GM21737 (cell line): ENCODE data around the gene LARGE1.
"Not testable (repeated sequence)": the region's sequence is repeated elsewhere in the genome, so short reads cannot be mapped to it uniquely, and the experiment has no call there.

Experiments
- ATAC-seq: cut with Tn5 transposase; IDR thresholded peaks from one replicate; pipeline ENCODE4 v1.9.1; 2021; ENCODE audit warnings: mild to moderate bottlenecking, moderate library complexity; ENCODE audit not compliant: unreplicated experiment

Gene LARGE1

DNA sequence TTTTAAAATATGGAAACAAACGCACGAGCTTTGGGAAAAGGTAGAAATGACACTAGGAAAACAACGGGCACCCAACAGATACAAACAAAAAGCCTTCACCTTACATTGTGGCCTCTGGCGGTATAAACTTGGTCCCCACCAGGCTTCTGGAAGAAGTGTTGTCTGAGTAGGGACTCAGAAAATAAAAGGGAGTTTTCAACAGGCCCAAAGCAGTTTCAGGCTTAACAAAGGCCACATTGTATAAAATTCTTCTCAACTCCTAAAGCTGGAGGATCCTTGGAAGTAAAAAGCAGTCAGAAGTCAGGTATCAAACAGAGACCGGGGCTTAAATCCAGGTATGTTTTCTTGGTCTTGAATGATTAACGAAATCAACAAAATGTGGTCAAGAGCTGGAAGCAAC is 61.0 kb downstream of the LARGE1 start:
- ATAC-seq = no peak

DNA sequence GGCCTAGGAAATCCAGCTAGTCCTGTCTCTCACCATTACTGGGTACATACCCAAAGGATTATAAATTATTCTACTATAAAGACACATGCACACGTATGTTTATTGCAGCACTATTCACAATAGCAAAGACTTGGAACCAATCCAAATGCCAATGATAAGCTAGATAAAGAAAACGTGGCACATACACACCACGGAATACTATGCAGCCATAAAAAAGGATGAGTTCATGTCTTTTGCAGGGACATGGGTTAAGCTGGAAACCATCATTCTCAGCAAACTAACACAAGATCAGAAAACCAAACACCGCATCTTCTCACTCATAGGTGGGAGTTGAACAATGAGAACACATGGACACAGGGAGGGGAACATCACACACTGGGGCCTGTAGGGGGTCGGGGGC is 61.6 kb downstream of the LARGE1 start:
- ATAC-seq = not testable (repeated sequence)

DNA sequence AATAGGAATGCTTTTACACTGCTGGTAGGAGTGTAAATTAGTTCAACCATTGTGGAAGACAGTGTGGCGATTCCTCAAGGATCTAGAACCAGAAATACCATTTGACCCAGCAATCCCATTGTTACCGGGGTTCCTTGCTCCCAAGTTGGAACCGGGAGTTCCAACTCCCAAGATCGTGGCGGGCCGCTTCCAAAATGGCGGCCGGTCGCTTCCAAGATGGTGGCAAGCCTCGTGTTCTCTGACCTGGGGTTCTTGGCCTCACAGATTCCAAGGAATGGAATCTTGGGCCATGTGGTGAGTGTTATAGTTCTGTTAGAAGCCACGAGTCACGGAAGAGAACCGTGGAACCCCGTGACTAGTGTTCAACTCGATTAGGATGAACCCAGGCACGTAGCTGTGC is 62.5 kb downstream of the LARGE1 start:
- not testable (repeated sequence) for ATAC-seq

DNA sequence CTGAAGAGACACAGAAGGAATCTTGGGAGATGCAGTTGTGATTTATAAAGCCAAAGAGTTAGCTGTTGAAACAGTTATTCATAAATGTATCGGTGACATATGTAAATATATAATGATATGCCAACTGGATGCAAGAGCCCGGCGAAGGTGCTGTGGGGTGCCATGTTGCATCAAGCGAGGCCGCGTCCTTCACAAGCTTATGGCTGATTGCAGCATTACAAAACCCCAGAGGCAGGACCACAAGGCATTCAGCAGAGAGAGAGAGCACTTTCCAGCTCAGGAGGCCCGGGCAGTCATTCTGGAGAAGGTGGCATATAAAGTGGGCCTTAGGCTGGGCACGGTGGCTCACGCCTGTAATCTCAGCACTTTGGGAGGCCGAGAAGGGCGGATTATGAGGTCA is 65.6 kb downstream of the LARGE1 start:
- no peak for ATAC-seq

DNA sequence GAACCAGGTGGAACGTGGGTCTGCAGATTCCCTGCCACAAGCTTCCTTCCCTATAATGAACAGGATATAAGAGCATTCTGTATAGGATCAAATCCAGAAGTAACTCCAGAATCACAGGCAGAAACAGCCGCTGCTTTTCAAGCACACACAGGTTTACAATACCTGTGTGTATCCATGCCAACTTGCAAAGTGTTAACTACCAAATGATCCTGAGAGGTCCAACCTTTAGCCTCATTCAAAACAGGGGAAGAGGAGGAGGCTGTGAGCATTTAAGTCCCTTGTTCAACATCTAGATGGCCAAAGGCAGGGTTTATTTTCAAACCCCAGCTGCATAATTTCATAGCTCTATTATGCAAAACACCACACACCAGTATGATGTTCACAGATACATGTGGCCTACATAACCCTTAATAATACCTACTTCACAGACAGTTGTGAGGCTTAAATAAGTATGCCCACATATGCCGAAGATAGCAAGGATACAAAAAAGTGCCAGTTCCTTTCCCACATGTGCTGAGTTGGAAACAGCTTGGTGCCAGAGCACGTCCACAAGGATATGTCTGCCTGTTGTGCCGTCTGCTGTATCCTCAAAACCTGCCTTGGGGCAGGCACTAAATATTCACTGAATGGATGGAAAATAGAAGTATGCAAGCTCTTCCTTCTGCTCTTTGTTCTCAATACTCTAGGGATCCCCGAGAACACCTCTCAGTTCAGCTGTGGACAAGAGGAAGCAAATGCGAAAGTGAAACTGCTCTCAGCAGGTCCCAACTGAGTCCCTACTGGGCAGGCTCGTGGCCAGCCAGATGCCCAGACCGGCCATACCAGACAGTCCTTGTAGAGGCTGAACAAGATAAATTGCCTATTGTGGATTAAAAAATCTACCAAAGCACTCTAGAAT is 66.8 kb downstream of the LARGE1 start:
- peak; percentile 84 for ATAC-seq

DNA sequence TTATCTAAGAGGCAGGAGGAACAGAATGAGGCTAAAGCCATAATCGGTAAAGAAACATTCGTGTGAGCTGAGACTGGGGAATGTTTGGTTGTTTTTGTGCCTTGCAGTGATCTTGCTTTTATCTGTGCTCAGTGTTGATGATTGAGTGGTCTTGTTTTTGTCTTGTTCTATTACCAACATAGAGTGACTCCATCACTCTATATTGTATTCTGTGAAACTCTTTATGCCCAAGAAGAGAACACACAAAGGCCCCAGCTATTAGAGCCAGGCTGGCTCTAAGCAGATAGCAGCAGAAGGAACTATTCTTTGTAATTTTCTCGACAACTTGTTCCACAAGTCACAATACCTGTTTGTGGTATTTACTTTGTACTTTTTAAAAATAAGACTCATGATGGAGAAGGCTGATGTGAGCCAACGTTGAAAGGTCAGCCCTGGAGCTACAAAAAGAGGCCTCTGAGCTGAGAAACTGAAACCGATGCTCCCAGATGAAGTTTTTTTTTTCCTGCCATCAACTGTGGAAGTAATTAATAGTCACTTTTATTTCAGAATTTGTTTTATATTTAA is 68.4 kb downstream of the LARGE1 start:
- ATAC-seq = no peak

DNA sequence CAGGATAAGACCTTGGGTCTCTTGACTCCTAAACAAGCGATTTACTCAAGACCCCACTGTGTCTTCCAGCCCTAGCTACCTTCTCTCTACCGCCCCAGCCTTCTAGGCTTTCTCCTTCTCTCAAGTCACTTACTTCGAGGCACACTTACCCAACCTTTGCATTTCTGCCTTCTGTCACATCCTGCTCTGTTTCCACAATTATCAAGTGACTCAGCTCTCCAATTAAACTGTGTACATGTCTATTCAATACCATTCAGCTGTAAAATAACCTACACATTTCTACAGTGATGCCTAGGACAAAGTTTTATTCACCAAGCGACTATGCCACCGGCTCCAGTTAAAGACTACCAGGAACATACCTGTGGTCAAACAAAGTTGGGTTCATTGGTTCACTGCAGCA is 69.0 kb downstream of the LARGE1 start:
- ATAC-seq = no peak

DNA sequence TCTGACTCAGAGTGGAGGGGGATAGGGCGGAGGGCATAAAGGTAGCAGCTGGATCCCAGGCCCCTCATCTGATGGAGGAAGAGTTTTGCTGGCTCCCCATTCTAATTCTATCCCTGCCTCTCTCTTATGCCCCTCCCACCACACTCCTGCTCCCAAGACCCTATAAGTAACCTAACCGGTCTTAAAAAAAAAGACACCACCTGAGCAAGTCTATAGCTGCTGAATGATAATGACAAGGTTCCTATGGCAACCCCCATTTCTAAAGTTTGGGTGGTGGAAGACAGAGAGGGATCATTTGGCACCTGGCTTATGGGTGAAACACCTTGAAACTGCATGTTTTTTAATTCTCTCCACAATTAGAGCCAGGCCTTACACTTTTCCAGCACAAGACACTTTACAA is 69.6 kb downstream of the LARGE1 start:
- ATAC-seq = no peak

DNA sequence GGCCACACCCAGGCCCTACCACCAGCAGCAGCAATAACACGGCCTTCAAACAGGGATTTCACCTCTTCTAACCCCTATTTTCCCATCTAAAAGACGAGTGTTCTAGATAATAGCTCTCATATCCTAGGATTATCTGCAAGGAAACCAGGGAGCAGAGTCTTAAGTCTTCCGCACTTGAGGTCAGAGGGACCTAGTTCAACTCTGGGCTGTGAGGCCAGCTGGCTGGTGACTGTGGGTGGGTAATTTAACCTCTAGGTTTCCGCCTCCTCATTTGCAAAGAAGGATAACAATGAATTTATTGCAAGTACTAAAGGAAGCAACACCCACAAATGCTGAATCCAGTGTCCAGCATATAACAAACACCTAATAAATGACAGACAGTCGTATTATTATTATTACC is 70.1 kb downstream of the LARGE1 start:
- ATAC-seq = no peak

DNA sequence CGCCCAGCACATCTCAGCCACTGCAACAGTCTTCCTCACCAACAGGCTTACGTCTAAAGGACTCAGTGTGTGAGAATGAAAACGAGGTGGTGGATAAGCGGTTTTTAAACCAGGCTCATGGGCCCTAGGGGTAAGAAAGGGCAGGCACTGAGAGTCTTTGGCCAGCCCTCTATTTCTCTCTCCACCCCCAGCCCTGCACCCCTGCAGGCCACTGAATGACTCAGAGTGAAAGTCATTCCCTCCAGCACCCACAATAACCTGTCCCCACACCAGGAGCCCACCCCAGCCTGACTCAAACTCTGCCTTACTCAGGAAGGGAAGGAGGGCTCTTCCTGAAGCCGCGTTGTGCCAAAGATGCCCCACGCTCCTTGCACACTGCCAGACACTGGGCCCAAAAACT is 72.0 kb downstream of the LARGE1 start:
- no peak for ATAC-seq

DNA sequence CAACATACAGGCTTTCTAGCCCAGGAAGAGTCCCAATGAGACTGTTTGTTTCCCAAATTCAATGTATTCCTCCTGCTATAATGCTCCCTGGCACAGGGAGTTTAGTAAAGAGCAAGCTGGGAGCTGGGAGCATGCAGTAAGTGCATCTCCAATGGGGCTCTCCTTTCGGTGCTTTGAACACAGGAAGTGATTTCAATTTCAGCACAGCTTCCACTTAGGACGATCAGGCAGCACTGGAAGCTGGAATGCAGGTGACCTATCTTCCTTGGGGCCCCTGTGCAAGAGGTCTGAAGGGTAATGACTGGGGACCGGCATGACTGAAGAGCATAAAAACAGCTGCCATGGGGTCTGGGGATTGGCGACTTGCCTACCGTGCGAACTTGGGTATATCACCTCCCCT is 76.0 kb downstream of the LARGE1 start:
- ATAC-seq = no peak

DNA sequence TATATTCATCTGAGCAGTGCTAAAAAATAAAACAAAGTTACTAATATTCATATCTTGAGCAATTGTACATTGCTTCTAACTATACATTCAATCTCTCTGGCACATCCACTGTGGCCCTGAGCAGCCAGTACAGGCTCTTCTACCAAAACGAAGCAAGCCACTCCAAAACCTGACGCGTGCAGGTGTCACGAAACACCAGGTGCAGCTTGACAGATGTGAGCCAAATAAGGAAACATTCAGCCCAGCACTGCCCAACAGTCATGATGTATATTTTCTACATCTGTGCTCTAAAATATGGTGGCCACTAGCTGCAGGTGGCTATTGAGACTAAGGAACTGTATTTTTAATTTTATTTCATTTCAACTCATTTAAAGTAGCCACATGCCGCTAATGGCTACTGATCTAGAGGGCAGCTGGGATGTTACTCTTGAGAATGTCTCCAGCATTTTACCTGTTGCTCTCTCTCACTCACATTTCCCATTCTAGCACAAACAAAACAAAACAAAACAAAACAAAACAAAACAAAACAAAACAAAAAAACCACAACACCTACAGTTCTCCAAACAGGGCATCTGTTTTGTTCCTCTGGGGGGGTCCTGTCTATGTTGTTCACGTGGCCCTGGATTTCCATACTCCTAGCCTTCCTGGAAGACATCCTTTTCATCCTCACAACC is 77.7 kb downstream of the LARGE1 start:
- ATAC-seq = no peak

DNA sequence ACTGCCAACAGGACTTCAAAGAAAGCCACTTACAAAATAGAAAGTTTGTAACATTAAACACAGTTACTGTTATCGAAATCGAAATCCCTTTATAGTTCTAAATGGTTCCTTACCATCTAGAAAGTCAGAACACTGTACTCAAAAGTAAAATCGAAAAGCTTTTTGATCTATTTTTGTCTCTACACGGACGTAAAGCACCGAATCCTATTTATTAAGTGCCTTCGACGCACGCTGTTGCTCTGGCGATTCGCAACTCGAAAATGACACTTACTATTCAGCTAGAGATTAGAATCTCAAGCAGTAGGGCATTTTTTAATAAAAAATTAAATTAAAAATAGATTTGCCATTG is 78.3 kb downstream of the LARGE1 start:
- ATAC-seq = no peak

DNA sequence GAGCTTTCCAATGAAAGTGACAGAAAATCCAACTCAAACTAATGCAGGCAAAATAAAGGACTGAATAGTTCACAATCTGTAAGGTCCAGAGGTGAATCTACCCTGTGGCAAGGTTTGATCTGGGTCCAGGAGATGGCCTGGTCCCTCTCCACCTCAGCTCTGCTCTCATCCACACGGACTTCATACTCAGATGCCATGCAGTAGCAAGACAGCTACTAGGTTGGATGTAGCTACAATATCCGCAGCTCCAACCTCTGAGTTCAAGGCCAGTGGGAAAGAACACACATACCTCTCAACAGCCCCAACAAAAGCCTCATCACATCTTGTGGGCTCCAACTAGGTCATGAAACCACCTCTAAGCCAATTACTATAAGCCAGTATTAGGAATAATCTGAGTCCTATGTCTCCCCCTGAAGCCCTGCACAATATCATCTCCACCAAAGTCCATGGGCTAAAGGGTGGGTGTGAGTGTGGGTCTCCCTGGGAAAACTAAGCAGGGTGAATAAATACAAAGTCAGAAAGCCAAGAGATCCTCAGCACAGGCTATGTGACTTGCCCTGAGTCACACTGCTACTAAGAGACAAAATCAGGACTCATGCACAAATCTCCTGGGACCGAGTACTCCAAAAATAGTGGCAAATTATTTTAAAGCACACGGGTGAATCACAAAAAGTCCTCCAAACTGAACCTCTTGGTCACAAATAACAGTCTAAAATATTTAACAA is 78.8 kb downstream of the LARGE1 start:
- ATAC-seq = no peak

DNA sequence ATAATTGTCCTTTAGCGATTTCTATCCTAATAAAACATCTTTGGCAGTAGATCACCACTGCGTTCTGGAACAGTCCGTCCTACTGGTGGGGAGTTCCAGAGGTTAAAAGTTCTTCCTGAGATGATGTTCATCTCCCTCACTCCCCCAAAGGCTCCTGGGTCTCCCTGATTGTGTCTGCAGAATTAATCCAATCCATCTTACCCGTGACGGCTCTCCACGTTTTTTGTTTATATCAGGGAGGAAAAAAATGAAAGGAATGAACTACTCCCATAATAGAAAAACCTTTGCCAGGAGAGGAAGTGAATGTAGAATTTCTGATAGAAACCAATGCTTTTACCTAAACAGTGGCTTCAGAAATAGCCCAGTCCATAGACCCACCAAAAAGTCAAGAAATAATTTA is 81.6 kb downstream of the LARGE1 start:
- no peak for ATAC-seq

DNA sequence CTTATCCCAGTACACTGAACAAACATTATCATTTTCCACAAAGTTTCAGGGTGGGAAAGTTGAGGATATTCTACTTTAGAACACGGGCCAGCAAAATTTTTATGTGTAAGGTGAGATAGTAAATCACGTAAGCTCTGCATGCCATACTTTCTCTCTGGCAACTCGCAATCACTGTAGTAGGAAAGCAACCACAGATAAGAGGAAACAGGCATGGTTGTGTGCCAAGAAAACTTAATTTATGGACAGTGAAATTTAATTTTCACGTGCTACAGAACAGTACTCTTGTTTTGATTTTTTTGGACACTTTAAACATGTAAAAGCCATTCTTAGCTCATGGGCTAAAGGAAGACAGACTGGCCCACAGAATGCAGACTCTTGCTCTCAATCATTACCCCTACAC is 82.5 kb downstream of the LARGE1 start:
- no peak for ATAC-seq

DNA sequence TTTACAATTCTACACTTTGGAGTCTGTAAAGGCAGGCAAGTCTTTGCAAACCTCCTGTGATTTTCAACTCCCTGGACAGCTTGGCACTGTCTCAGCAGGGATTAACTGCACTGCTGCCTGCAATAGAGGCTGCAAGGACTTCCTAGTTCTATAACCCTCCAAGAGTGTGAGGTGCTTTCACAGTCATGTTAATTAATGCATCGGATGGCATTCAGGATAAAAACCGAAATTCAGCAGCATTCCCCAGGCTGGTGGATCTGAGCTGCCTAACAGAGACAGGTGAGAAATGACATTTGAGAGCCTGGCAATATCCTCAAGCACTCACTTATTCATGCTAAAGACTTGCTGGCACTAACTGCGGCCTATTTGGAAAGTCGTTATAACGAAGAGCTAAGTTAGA is 85.0 kb downstream of the LARGE1 start:
- ATAC-seq = no peak

DNA sequence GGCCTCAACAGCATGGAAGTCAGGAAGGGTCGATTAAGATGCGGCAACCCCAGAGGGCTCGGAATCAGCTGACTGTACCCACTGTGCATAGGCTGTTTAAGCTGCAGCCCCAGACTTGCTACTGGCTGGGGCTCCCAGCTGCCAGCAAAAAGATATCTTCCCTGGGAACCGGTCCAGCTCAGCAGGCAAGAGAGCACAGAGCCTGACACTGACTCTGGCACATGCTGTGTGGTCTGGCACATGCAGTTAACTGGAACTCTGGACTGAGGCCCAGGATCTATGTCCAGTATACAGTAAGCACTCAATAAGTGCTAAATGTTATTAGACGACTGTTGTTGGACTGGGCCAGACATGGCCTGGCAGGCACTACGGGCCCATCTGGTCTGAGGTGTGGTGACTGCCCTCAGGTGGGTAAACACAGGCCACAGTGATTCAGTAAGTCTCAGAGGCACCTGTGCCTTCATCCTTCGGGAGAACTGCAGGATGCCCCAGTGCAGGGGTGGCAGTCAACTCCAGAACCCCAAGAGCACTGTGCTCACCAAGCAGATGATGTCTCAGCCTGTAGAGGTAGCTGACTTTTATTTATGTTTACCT is 87.6 kb downstream of the LARGE1 start:
- no peak for ATAC-seq

DNA sequence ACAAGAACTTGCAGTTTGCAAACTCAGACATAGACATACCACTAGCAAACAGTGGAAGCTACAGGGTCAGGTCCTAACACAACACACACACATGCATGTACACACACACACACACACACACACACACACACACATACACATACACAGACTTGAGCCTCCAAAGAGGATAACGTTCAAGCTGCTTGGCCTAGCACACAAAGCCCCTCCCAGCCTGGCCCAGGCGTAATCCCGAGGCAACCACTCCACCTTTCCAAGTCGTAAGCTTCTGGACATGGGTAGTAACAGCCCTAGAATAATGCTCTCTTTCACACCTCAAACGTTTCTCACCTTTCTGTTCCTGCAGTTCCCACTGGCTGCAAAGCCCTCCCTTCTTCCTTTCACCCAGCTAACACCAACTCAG is 88.6 kb downstream of the LARGE1 start:
- no peak for ATAC-seq

DNA sequence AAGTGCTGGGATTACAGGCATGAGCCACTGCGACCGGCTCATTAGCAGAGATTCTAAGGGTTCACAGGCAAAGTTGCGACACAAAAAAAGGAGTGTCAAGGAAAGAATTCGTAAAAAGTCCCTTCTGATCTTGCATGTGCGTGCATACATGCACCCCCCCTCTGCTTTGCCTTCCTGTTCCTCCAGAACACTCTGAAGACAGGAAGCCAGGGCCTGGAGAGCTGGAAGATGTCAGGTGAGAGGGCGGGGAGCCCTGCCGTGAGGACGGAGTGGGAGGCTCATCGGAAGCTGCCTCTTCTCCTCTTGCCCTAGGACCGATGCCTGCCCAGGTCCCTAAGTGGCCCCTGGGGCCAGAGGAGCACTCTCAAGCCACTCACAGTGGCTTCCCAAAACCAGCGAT is 89.1 kb downstream of the LARGE1 start:
- no peak for ATAC-seq
